NCI-H2107 (cell line): ENCODE data around the gene OSBPL1A.

ENCODE experiments used
- DNase-seq: peaks from one replicate; lab custom pipeline; 2025; lab: John Stamatoyannopoulos, UW

Gene OSBPL1A

GRCh38 chr18:24397694-24398368 is at the start of gene OSBPL1A:
Gene OSBPL1A, minus strand, starts transcription at chr18:24397824. Its CDS starts 20,291 bp downstream, at chr18:24377533.
- DNase-seq = peak; percentile 59

GRCh38 chr18:24446953-24447538 is 49.4 kb upstream of the OSBPL1A start:
- DNase-seq = no peak

- no peak for DNase-seq
Measured at GRCh38 chr18:24446453-24446852, 48.8 kb upstream of the OSBPL1A start.

- no peak for DNase-seq
Measured at GRCh38 chr18:24443870-24444269, 46.2 kb upstream of the OSBPL1A start.

GRCh38 chr18:24436939-24437338 is 39.3 kb upstream of the OSBPL1A start:
- no peak for DNase-seq

- DNase-seq = no peak
Measured at GRCh38 chr18:24432618-24433017, 35.0 kb upstream of the OSBPL1A start.

- no peak for DNase-seq
Measured at GRCh38 chr18:24429188-24429587, 31.6 kb upstream of the OSBPL1A start.

GRCh38 chr18:24428709-24429108 is 31.1 kb upstream of the OSBPL1A start:
- DNase-seq = no peak

GRCh38 chr18:24427484-24427883 is 29.9 kb upstream of the OSBPL1A start:
- DNase-seq = no peak

GRCh38 chr18:24426398-24427294 is 29.0 kb upstream of the OSBPL1A start, which contains the start of gene IMPACT:
Gene IMPACT, plus strand, starts transcription at chr18:24426670. Its CDS starts 87 bp downstream, at chr18:24426757.
- peak; percentile 48 for DNase-seq

- DNase-seq = no peak
Measured at GRCh38 chr18:24426073-24426397, 28.4 kb upstream of the OSBPL1A start.

GRCh38 chr18:24421831-24422230 is 24.2 kb upstream of the OSBPL1A start:
- no peak for DNase-seq

- no peak for DNase-seq
Measured at GRCh38 chr18:24420551-24420950, 22.9 kb upstream of the OSBPL1A start.

- no peak for DNase-seq
Measured at GRCh38 chr18:24417480-24417879, 19.9 kb upstream of the OSBPL1A start.

GRCh38 chr18:24414349-24415003 is 16.9 kb upstream of the OSBPL1A start:
- no peak for DNase-seq

GRCh38 chr18:24413148-24413547 is 15.5 kb upstream of the OSBPL1A start:
- DNase-seq = no peak

- no peak for DNase-seq
Measured at GRCh38 chr18:24408496-24408895, 10.9 kb upstream of the OSBPL1A start.

GRCh38 chr18:24404591-24404990 is 7.0 kb upstream of the OSBPL1A start:
- DNase-seq = no peak

- DNase-seq = no peak
Measured at GRCh38 chr18:24403076-24403475, 5.5 kb upstream of the OSBPL1A start.

GRCh38 chr18:24402209-24402785 is 4.7 kb upstream of the OSBPL1A start:
- no peak for DNase-seq

- DNase-seq = no peak
Measured at GRCh38 chr18:24400587-24400986, 3.0 kb upstream of the OSBPL1A start.

- no peak for DNase-seq
Measured at GRCh38 chr18:24398540-24398939, 916 bp upstream of the OSBPL1A start.
